ENCODE data around the gene ERH.

- no peak for TF ChIP-seq EZH2phosphoT487 (IDR thresholded peaks at IDR 0.05; ENCODE audit: borderline replicate concordance, low read depth, low read length)
- TF ChIP-seq CTCF (conservative IDR thresholded peaks at IDR 0.05; ENCODE audit: low read length), result no peak
These were observed 42.9 kb downstream of the ERH start for GRCh38 chr14:69355154-69355597.

All from OCI-LY7 (cell line).